Measurements from ENCODE around the gene COX4I1.

Gene COX4I1

DNA sequence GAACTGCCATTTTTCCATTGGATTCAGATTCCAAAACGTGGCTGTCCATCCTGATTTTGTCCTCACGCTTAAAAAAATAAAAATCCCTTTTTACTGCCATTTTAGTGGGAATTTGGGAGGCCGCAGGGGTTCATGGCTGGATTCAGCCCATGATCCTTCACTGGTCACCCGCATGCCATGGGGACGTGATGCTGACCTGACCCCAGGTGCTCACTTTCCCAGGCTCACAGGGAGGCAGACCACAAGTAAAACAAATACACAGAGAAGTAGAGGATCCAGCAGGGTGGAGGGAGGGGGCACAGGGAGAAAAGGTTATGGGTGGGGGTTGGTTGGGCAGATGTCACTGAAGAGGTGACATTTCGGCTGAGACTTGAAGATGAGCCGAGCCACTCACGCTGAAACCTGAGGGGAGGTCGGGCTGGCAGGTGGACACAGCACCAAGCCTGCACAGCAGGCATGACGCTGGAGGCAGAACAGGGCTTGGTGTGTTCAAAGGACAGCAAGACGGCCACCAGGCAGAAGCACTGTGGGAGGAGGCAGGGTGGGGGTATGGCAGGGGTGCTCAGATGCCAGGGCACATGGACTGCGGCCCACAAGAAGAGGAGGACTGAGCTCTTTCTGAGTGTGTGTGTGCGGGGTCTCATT is 10.7 kb downstream of the COX4I1 start:
- no peaks in the 10 kb centered on the region for H3K9me3 ChIP-seq (ENCODE audit: control insufficient read depth, insufficient read depth, low read depth, low read length)
- ChIA-PET POLR2A (no interaction called here), CTCF (interaction anchor here (0.6 to 2.1 kb wide), 4 partner anchors 9 to 197 kb away, joined by 3 to 6 read pairs (median 5); no protein-coding TSS in a partner anchor)
- no peak overlapping the region for H3K27ac ChIP-seq (ENCODE audit: extremely low read depth, low read depth, low read length)
- H3K4me3 ChIP-seq (ENCODE audit: low read depth, low read length): no peak overlapping the region
- H3K4me1 ChIP-seq (ENCODE audit: control insufficient read depth, insufficient read depth, low read length): no peaks in the 10 kb centered on the region
- peaks cover 3 to 20% of the 10 kb centered on the region in 2 experiments; a peak in 2 of 3 replicates for H3K36me3 ChIP-seq (ENCODE audit: control insufficient read depth in 2 of 2, insufficient read depth in 1 of 2, low read length in 2 of 2)
- TF ChIP-seq ZIC2 (tag by site-specific recombination; IDR thresholded peaks at IDR 0.05): 0 out of 2 replicates have a peak, but pooled peaks have one; percentile 12
- no peak for TF ChIP-seq ZNF157 (tag by site-specific recombination; IDR thresholded peaks at IDR 0.05)

DNA sequence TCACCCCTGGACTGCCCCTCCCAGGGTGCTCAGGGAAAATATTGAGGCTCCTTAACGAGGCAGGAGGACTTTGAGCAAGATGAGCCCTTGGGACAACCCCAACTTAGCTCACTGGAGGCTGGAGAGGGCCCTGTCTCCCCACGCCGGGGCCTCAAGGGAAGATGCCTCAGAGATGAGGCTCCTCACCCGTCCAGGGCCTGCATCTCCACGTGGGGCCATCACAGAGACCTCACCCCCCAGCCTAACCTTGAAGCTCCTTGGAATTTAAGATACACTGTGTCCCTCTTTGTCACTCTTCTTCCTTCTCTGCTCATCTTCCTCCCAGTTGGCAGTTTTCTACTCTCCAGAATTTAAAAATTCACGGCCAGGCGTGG is 11.2 kb downstream of the COX4I1 start:
- ChIA-PET CTCF (interaction anchor here (0.9 to 2.1 kb wide), 3 partner anchors 9 to 43 kb away, joined by 3 to 6 read pairs (median 5); no protein-coding TSS in a partner anchor), POLR2A (no interaction called here)
- Histone ChIP-seq H3K9me3 (ENCODE audit: control insufficient read depth, insufficient read depth, low read depth, low read length) (no peaks in the 10 kb centered on the region), H3K4me3 (ENCODE audit: low read depth, low read length) (no peak overlapping the region), H3K36me3 (ENCODE audit: control insufficient read depth in 2 of 2, insufficient read depth in 1 of 2, low read length in 2 of 2) (peaks cover 3 to 15% of the 10 kb centered on the region in 2 experiments; a peak in 2 of 3 replicates), H3K4me1 (ENCODE audit: control insufficient read depth, insufficient read depth, low read length) (no peaks in the 10 kb centered on the region), H3K27ac (ENCODE audit: extremely low read depth, low read depth, low read length) (no peak overlapping the region)
- no peak for TF ChIP-seq ZNF155 (tag by site-specific recombination; IDR thresholded peaks at IDR 0.05)
- no peak for TF ChIP-seq ZNF677 (tag by site-specific recombination; IDR thresholded peaks at IDR 0.05)

DNA sequence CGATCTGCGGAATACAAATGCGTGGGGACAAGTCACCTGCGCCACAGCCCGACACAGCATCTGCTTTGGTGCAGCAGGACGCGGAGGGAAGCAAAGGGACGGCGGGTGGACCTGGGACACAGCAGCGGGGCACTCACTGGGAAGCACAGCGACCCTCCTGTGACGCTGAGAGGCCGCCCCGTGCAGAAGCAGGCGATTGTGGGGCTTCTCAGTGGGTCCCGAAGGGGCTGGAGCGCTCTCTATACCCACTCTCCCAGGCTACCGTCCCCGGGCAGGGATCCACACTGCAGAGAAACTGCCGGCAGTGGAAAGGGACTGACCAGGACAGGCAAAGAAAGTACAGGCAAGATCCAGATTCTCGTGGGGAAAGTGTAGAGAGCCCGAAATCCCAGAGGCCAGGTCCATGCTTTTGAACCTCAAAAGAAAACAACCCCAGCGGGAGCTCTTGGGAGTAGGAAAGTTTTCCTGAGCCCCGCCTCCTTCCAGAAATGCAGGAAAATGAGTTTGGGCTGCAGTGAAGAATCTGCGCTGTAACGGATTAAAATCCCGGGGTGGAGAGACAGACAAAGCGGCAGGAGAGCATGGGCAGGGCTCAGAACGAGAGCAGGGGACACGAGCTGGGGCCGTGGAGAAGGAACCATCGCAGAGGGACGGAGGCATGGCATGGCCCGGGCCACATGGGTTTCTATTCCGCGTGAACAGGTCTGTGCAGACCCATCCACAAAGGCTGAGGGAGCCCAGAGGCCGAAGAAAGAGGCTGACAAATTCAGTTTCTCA is 12.7 kb downstream of the COX4I1 start:
- ChIA-PET POLR2A (no interaction called here), CTCF (interaction anchor here (0.7 to 1.7 kb wide), 5 partner anchors 8 to 1277 kb away, joined by 3 to 16 read pairs (median 4); no protein-coding TSS in a partner anchor)
- TF ChIP-seq REPIN1 (tag by site-specific recombination; IDR thresholded peaks at IDR 0.05; ENCODE audit: low read depth) (no peak), ZNF133 (tag by site-specific recombination; IDR thresholded peaks at IDR 0.05) (no peak), ZSCAN30 (tag by site-specific recombination; IDR thresholded peaks at IDR 0.05) (no peak), ZBTB21 (tag by site-specific recombination; IDR thresholded peaks at IDR 0.05) (no peak), TRIM28 (IDR thresholded peaks at IDR 0.05; ENCODE audit: borderline replicate concordance, low read length) (no peak), ZNF350 (tag by site-specific recombination; IDR thresholded peaks at IDR 0.05) (no peak), RBAK (tag by site-specific recombination; IDR thresholded peaks at IDR 0.05) (no peak), ZNF2 (tag by site-specific recombination; IDR thresholded peaks at IDR 0.05) (no peak), ZNF521 (tag by site-specific recombination; IDR thresholded peaks at IDR 0.05) (no peak), ZNF37A (tag by site-specific recombination; IDR thresholded peaks at IDR 0.05) (no peak)
- TF ChIP-seq, protein P1, sequence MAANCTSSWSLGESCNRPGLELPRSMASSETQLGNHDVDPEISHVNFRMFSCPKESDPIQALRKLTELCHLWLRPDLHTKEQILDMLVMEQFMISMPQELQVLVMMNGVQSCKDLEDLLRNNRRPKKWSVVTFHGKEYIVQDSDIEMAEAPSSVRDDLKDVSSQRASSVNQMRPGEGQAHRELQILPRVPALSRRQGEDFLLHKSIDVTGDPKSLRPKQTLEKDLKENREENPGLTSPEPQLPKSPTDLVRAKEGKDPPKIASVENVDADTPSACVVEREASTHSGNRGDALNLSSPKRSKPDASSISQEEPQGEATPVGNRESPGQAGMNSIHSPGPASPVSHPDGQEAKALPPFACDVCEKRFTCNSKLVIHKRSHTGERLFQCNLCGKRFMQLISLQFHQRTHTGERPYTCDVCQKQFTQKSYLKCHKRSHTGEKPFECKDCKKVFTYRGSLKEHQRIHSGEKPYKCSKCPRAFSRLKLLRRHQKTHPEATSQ (tag by site-specific recombination; IDR thresholded peaks at IDR 0.05): no peak
- TF ChIP-seq, protein P2, sequence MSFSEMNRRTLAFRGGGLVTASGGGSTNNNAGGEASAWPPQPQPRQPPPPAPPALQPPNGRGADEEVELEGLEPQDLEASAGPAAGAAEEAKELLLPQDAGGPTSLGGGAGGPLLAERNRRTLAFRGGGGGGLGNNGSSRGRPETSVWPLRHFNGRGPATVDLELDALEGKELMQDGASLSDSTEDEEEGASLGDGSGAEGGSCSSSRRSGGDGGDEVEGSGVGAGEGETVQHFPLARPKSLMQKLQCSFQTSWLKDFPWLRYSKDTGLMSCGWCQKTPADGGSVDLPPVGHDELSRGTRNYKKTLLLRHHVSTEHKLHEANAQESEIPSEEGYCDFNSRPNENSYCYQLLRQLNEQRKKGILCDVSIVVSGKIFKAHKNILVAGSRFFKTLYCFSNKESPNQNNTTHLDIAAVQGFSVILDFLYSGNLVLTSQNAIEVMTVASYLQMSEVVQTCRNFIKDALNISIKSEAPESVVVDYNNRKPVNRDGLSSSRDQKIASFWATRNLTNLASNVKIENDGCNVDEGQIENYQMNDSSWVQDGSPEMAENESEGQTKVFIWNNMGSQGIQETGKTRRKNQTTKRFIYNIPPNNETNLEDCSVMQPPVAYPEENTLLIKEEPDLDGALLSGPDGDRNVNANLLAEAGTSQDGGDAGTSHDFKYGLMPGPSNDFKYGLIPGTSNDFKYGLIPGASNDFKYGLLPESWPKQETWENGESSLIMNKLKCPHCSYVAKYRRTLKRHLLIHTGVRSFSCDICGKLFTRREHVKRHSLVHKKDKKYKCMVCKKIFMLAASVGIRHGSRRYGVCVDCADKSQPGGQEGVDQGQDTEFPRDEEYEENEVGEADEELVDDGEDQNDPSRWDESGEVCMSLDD (tag by site-specific recombination; IDR thresholded peaks at IDR 0.05): no peak
- TF ChIP-seq, protein P3, sequence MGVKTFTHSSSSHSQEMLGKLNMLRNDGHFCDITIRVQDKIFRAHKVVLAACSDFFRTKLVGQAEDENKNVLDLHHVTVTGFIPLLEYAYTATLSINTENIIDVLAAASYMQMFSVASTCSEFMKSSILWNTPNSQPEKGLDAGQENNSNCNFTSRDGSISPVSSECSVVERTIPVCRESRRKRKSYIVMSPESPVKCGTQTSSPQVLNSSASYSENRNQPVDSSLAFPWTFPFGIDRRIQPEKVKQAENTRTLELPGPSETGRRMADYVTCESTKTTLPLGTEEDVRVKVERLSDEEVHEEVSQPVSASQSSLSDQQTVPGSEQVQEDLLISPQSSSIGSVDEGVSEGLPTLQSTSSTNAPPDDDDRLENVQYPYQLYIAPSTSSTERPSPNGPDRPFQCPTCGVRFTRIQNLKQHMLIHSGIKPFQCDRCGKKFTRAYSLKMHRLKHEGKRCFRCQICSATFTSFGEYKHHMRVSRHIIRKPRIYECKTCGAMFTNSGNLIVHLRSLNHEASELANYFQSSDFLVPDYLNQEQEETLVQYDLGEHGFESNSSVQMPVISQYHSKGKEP (tag by site-specific recombination; IDR thresholded peaks at IDR 0.05): no peak
- H3K27ac ChIP-seq (ENCODE audit: extremely low read depth, low read depth, low read length): no peak overlapping the region
- H3K36me3 ChIP-seq (ENCODE audit: control insufficient read depth in 2 of 2, insufficient read depth in 1 of 2, low read length in 2 of 2): peaks cover under 1 to 2% of the 10 kb centered on the region in 2 experiments; a peak in 2 of 3 replicates
- no peak overlapping the region for H3K4me3 ChIP-seq (ENCODE audit: low read depth, low read length)
- no peaks in the 10 kb centered on the region for H3K9me3 ChIP-seq (ENCODE audit: control insufficient read depth, insufficient read depth, low read depth, low read length)
- no peaks in the 10 kb centered on the region for H3K4me1 ChIP-seq (ENCODE audit: control insufficient read depth, insufficient read depth, low read length)
